Kidney epithelial cell (primary cell): ENCODE measurements around the gene CHMP1B. TPM values are rescaled to one million over a fixed set of nuclear protein-coding genes. Genes with fewer than 3 reads are reported as not detected.

Experiments
- DNase-seq: peaks from one replicate; pipeline ENCODE4 v3.0.0-alpha.2; 2010; ENCODE audit warnings: low read depth
- H3K27me3 ChIP-seq: 2 replicates; pipeline ENCODE4 v1.6.0; 2011; ENCODE audit warnings: low read length; ENCODE audit not compliant: control insufficient read depth, insufficient read depth
- H3K36me3 ChIP-seq: 2 replicates; pipeline ENCODE4 v1.5.1; 2011; ENCODE audit warnings: low read length; ENCODE audit not compliant: control insufficient read depth, insufficient read depth
- H3K4me3 ChIP-seq: 2 replicates; pipeline ENCODE4 v1.5.1; 2011; ENCODE audit warnings: low read depth, mild to moderate bottlenecking, control low read depth, low read length
- total RNA-seq: library from RNA; depleted of rRNA; stranded (reverse); fragments of >200 nt; gene quantifications from 2 replicates; pipeline ENCODE4 v1.2.3, GENCODE V29; 2015
- TF ChIP-seq, protein P1 (sequence below): IDR thresholded peaks from 2 replicates; pipeline ENCODE4 v1.5.1; 2011; ENCODE audit warnings: mild to moderate bottlenecking, moderate library complexity, low read length, control low read depth, inconsistent platforms; ENCODE audit not compliant: insufficient read depth, poor library complexity, severe bottlenecking

Gene CHMP1B
- total RNA-seq, 1 donor from 2014 or later, result 95.4 TPM

DNA sequence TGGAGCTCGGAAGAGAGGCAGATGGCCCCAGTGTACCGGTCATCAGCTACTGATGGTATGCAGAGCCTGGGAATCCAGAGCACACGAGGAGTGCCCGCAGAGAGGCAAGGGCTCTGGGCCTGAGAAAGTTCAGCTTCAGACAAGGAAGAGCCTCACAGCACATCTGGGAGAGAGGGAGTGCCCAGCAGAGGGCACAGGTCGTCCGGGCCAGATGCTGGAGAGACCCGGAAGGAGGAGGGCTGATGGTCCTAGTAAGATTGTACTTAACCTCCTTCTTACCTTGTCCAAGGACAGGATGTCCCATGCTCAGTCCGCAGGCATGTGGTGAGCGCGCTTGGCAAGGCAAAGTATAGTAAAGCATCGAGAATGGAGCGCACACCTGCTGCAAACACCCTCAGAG is 24.4 kb upstream of the CHMP1B start:
- H3K4me3 ChIP-seq, result no peak overlapping the region
- no peaks in the 10 kb centered on the region for H3K27me3 ChIP-seq
- H3K36me3 ChIP-seq, result no peaks in the 10 kb centered on the region
- DNase-seq, result no peak
- TF ChIP-seq, protein P1, sequence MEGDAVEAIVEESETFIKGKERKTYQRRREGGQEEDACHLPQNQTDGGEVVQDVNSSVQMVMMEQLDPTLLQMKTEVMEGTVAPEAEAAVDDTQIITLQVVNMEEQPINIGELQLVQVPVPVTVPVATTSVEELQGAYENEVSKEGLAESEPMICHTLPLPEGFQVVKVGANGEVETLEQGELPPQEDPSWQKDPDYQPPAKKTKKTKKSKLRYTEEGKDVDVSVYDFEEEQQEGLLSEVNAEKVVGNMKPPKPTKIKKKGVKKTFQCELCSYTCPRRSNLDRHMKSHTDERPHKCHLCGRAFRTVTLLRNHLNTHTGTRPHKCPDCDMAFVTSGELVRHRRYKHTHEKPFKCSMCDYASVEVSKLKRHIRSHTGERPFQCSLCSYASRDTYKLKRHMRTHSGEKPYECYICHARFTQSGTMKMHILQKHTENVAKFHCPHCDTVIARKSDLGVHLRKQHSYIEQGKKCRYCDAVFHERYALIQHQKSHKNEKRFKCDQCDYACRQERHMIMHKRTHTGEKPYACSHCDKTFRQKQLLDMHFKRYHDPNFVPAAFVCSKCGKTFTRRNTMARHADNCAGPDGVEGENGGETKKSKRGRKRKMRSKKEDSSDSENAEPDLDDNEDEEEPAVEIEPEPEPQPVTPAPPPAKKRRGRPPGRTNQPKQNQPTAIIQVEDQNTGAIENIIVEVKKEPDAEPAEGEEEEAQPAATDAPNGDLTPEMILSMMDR, result no peak

DNA sequence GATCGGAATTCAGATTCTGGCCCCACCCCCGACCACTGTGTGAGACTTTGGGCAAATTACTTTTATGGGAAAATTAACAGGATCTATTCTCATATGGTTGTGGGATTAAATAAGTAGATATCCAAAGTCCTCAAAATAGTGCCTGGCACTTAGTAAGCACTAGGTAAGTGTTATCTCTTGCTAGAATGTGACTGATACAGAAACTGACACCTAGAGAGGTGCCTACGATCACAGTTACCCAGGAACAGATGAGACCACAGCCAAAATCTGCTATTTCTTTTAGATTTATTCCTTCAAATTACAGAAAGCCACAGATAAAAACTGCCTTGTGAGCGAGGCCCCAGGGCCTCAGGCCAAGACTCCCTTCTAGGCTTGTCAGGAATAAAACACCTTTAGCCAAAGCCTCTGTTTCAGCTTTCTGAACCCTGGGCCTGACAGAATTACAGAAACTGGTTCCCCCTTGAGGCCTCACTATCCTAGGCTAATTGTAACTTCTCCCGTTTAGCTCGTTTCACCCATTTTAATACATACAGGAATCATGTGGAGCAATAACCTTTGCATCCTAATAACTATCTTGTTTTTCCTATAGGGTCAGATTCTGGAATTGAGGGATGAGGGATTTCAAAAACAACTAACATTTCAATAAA is 22.3 kb upstream of the CHMP1B start:
- Histone ChIP-seq H3K4me3 (no peak overlapping the region), H3K36me3 (no peaks in the 10 kb centered on the region), H3K27me3 (no peaks in the 10 kb centered on the region)
- TF ChIP-seq, protein P1, result no peak
- no peak for DNase-seq

DNA sequence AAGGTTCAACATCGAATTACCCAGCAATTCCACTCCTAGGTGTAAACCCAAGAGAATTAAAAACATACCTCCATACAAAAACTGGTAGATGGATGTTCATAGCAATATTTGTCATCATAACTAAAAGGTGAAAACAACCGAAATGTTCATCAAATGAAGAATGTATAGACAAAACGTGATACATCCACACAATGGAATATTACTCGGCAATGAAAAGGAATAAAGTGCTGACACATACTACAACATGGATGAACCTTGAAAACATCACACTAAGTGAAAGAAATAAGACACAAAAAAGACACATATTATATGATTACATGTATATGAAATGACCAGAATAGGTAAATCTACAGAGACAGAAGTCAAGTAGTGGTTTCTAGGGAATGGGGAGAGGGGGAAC is 20.6 kb upstream of the CHMP1B start:
- no peak for DNase-seq
- Histone ChIP-seq H3K27me3 (no peaks in the 10 kb centered on the region), H3K4me3 (no peak overlapping the region), H3K36me3 (no peaks in the 10 kb centered on the region)
- TF ChIP-seq, protein P1, result no peak

DNA sequence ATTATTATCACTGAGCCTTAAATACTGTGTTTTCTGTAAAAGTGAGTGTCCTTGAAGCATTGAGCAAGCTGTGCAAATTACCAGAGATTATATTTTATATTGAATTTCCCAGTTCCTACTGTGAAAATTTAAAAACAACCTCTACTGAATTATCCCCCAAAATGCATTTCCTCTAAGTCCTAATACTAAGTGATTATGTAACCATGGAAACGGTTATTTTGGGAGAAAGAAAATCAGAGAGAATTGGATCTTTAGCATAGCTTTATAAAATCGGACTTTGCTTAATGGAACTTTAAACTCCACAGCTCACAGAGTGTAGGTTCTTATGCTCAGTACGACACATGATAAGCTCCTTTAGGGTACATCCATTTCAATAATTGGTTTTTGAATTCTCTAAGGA is 19.3 kb upstream of the CHMP1B start:
- H3K27me3 ChIP-seq, result no peaks in the 10 kb centered on the region
- no peak for DNase-seq
- no peak overlapping the region for H3K4me3 ChIP-seq
- H3K36me3 ChIP-seq, result no peaks in the 10 kb centered on the region
- TF ChIP-seq, protein P1, result no peak

DNA sequence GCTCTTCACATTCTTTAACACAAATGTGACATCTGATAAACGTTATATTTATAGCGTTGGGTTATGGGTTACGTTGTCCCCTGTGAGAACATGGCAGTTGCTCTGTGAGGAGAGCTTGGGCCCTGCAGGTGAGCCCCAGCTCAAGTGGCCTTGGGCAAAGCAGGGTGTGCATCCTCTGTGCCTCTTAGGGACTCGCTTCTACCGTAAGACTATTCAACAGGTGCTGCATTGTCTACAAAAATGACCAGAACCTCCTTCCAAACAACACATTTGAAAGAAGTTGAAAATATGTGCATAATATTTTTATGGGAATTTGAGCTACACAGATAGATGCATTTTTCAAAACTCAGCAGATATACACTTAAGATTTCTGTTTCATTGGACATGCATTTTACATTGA is 16.4 kb upstream of the CHMP1B start:
- DNase-seq, result no peak
- no peaks in the 10 kb centered on the region for H3K36me3 ChIP-seq
- no peak overlapping the region for H3K4me3 ChIP-seq
- H3K27me3 ChIP-seq, result no peaks in the 10 kb centered on the region
- TF ChIP-seq, protein P1, result no peak

DNA sequence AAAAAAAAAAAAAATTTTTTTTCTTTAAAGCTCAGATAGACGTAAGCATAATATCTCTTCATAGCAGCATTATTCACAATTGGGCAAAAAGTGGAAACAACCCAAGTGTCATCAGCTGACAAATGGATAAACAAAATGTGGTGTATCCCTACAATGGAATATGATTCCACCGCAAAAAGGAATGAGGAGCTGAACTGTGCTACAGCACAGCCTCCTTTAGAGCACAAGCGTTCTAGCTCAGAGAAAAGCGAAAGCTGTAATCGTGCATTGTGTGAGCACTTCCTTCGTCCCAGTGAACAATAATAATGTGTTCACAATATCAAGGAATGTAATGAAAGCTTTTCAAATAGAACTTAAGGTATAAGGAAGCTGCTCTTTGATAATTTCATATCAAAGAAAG is 11.7 kb upstream of the CHMP1B start:
- TF ChIP-seq, protein P1, result no peak
- Histone ChIP-seq H3K27me3 (no peaks in the 10 kb centered on the region), H3K36me3 (no peaks in the 10 kb centered on the region), H3K4me3 (no peak overlapping the region)
- DNase-seq, result no peak
